ENCODE data around the gene C1R. TPM values are rescaled to one million over a fixed set of nuclear protein-coding genes. Genes with fewer than 3 reads are reported as not detected.

Gene C1R
- 100 to 1,000 TPM in 2 of 6 donors, 10 to 100 TPM in 4; 20.2 to 212 (median 66.8) TPM for total RNA-seq
- polyA plus RNA-seq = 10 to 100 TPM; 54.9 to 66.1 TPM

DNA sequence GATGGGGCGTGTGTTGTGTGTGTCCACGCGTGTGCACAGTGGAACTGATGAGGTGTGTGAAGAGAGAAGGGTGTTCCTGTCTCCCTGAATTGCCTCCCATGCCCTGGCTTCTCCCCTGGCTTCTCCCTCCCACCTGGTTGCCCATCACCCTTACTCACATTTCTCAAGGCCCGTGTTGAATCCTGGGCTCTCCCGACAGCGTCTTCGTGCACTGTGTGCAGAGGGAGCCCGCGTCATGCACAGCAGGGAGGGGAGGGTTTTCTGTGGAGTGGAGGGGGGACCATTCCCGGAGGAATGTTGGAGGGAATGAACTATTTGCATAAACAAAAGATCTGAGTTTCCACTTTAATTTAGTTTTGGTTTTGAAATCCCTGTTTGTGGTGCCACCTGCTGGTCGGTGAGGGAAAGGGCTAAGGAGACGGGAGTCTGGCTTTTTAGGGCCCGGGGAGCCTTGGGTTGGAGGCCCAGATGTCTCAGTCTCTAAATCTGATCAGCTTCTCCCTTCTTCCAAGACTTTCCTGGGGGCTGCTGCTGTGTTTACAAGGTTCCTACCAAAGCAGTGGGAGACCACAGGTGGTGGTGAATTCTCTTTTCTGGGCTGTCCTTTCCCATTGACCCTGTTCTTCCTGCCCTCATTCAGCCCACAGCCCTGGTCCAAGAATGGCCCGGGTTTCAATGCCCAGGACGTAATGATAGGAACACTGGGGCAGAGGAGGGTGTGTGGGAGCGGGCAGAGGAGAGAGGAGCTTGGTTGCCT lies at the start of gene C1R:
TSS of gene C1R (minus strand) at position 217 of the 757 bp plus-strand sequence. CDS start at position 160, 57 bp downstream.
- DNase-seq = peak in 5 of 6 donors; percentile 58 to 84 (median 71)

DNA sequence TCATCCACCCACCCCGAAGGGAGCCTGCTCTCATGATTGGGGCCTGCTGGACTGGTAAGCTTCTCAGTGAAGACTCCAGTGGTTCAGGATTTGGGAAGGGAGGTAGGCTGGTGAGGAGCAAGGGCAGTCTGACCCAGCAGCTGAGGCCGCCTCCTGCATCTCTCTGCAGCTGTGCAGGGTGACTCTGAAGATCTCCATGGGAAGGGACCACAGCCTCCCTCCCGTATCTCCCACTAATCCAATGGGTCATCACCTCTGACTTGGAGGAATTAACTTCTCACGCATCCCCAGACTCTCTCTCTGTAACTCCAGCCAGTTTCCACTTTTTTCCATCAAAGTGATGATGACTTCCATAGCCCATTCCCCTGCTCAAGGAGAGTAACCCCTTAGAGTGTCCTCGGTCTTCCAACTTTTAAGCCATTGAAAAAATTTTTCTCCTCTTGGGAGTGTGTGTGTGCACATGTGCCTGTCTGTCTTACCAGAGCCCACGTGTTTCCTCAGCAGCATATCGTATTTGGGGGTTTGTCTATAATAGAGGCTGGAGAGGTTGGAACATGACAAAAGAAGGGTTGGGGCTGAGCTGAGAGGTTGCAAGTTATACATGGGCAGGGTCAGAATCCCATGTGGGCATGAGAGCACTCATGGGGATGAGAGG lies 49.2 kb upstream of the C1R start:
- TF ChIP-seq, protein P1, sequence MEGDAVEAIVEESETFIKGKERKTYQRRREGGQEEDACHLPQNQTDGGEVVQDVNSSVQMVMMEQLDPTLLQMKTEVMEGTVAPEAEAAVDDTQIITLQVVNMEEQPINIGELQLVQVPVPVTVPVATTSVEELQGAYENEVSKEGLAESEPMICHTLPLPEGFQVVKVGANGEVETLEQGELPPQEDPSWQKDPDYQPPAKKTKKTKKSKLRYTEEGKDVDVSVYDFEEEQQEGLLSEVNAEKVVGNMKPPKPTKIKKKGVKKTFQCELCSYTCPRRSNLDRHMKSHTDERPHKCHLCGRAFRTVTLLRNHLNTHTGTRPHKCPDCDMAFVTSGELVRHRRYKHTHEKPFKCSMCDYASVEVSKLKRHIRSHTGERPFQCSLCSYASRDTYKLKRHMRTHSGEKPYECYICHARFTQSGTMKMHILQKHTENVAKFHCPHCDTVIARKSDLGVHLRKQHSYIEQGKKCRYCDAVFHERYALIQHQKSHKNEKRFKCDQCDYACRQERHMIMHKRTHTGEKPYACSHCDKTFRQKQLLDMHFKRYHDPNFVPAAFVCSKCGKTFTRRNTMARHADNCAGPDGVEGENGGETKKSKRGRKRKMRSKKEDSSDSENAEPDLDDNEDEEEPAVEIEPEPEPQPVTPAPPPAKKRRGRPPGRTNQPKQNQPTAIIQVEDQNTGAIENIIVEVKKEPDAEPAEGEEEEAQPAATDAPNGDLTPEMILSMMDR (IDR thresholded peaks at IDR 0.05) = no peak
- Histone ChIP-seq H3K27ac (no peak overlapping the region), H3K9me3 (no peaks in the 10 kb centered on the region), H3K36me3 (peaks cover 0 to 10% (median 0%) of the 10 kb centered on the region in 3 donors), H3K27me3 (no peaks in the 10 kb centered on the region), H3K4me1 (no peaks in the 10 kb centered on the region), H3K4me3 (no peak overlapping the region)
- no peak for FAIRE-seq
- no peak for ATAC-seq
- intact Hi-C loops (cut with DNase I) = no loop called here
- 79% methylated on average over 7 of the region's 7 CpGs for WGBS, 2 donors
- DNase-seq = no peak

More for the DNA sequence above, at the start of gene C1R:
- Histone ChIP-seq H3K36me3 (no peaks in the 10 kb centered on the region), H3K27ac (peak within 1 kb of the TSS in 2 of 4 donors; percentile 40 to 50), H3K4me1 (peaks cover 0 to 7% (median 0%) of the 10 kb centered on the region in 3 donors), H3K9me3 (no peaks in the 10 kb centered on the region), H3K4me3 (peak within 1 kb of the TSS; percentile 7 to 54 (median 26)), H3K27me3 (no peaks in the 10 kb centered on the region)
- 9 to 14% methylated on average over 16 of the region's 16 CpGs for WGBS, 2 donors
- peak; percentile 55 to 82 (median 73) for ATAC-seq
- TF ChIP-seq, protein P1 (IDR thresholded peaks at IDR 0.05) = peak; percentile 73 to 89 (median 82)
- peak; percentile 83 for FAIRE-seq
- intact Hi-C loops (cut with DNase I) = loop anchor here in 1 of 3 donors (10.0 kb wide), 1 partner anchor 168 kb away; the partner anchor contains the start of gene ATN1

DNA sequence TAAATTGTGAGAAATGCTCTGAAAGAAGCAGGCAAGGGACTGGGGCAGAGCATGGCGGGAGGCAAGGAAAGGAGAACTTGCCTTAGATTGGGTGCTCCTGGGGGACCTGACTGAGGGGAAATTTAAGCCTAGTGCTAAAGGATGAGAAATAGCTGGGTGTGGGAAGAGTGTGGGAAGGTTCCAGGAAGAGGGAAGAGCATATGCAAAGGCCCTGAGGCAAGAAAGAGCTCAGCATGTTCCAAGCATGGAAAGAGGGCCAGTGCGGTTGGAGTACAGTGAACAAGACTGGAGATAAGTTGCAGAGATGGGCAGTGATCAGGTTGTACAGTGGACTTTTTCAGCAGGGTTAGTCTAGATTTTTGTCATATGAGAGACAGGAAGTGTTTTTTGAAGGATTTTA lies 47.0 kb upstream of the C1R start:
- no peaks in the 10 kb centered on the region for H3K9me3 ChIP-seq
- H3K27ac ChIP-seq = no peak overlapping the region
- H3K4me1 ChIP-seq = no peaks in the 10 kb centered on the region
- FAIRE-seq = no peak
- H3K27me3 ChIP-seq = no peaks in the 10 kb centered on the region
- H3K36me3 ChIP-seq = peaks cover 0 to 13% (median 0%) of the 10 kb centered on the region in 3 donors
- DNase-seq = no peak
- no peak overlapping the region for H3K4me3 ChIP-seq
- TF ChIP-seq, protein P1 (IDR thresholded peaks at IDR 0.05) = no peak
- 95 to 97% methylated on average over 2 of the region's 2 CpGs for WGBS, 2 donors
- intact Hi-C loops (cut with DNase I) = no loop called here
- no peak for ATAC-seq

DNA sequence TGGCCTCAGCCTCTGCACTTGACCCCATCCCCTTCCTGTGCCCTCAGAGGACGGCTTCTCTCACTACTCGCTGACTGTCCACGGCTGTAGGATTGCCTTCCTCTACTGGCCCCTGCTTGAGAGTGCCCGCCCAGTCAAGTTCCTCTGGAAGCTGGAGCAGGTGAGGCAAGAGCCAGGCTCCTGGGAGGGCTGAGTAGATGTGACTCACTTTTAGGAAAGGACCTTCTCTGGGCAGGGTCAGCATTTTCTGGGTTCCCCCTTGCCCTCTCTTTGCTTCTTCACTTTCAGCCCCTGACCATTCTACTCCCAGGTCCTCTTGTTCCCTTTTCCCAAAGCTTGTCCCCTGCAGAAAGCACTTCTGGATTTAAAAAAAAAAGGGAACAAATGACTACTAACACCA lies 45.7 kb upstream of the C1R start:
- TF ChIP-seq, protein P1 (IDR thresholded peaks at IDR 0.05) = no peak
- no peak for ATAC-seq
- FAIRE-seq = no peak
- Histone ChIP-seq H3K36me3 (peaks cover 0 to 13% (median 0%) of the 10 kb centered on the region in 3 donors), H3K9me3 (no peaks in the 10 kb centered on the region), H3K4me1 (no peaks in the 10 kb centered on the region), H3K27ac (no peak overlapping the region), H3K4me3 (no peak overlapping the region), H3K27me3 (no peaks in the 10 kb centered on the region)
- DNase-seq = no peak
- intact Hi-C loops (cut with DNase I) = no loop called here
- 82 to 94% methylated on average over 4 of the region's 4 CpGs for WGBS, 2 donors

All from pancreas (tissue), 10 donors.